Right renal pelvis (tissue), 4 donors: Measurements from ENCODE around the gene TBC1D5. TPM values are rescaled to one million over a fixed set of nuclear protein-coding genes. Genes with fewer than 3 reads are reported as not detected.
"Not testable (repeated sequence)": the region's sequence is repeated elsewhere in the genome, so short reads cannot be mapped to it uniquely, and the experiment has no call there.

Experiments
- DNase-seq, 4 donors: peaks; one replicate each; pipeline ENCODE4 v3.0.0-alpha.2; 2013; ENCODE audit warnings: low read depth in 4 of 4, low spot score in 3 of 4, missing footprints in 1 of 4
- polyA plus RNA-seq, 4 donors: library from polyadenylated mRNA; unstranded; fragments of 120-200 nt; gene quantifications; one replicate each; pipeline ENCODE4 v1.2.1, GENCODE V29; 2013; ENCODE audit not compliant: insufficient read length in 4 of 4

The TBC1D5 gene
- polyA plus RNA-seq, 4 donors, result 48.3 to 58.3 (median 55.9) TPM

GRCh38 chr3:17555525-17555924 lies 186.9 kb downstream of the TBC1D5 start:
- no peak for DNase-seq

GRCh38 chr3:17554078-17554477 lies 188.4 kb downstream of the TBC1D5 start:
- DNase-seq, result no peak

- no peak for DNase-seq
Measured at GRCh38 chr3:17553080-17553479, 189.4 kb downstream of the TBC1D5 start.

GRCh38 chr3:17552351-17552750 lies 190.1 kb downstream of the TBC1D5 start:
- DNase-seq, result no peak

GRCh38 chr3:17551895-17552294 lies 190.5 kb downstream of the TBC1D5 start:
- no peak for DNase-seq

GRCh38 chr3:17551333-17551732 lies 191.1 kb downstream of the TBC1D5 start:
- no peak for DNase-seq

- no peak for DNase-seq
Measured at GRCh38 chr3:17550624-17551023, 191.8 kb downstream of the TBC1D5 start.

- no peak for DNase-seq
Measured at GRCh38 chr3:17546500-17547255, 195.8 kb downstream of the TBC1D5 start.

- DNase-seq, result no peak
Measured at GRCh38 chr3:17544632-17545031, 197.8 kb downstream of the TBC1D5 start.

- DNase-seq, result no peak
Measured at GRCh38 chr3:17542591-17542990, 199.8 kb downstream of the TBC1D5 start.

- no peak for DNase-seq
Measured at GRCh38 chr3:17539436-17539835, 203.0 kb downstream of the TBC1D5 start.

GRCh38 chr3:17535274-17535673 lies 207.2 kb downstream of the TBC1D5 start:
- no peak for DNase-seq

GRCh38 chr3:17532446-17532845 lies 210.0 kb downstream of the TBC1D5 start:
- not testable (repeated sequence) for DNase-seq

- DNase-seq, result no peak
Measured at GRCh38 chr3:17529677-17530076, 212.8 kb downstream of the TBC1D5 start.

GRCh38 chr3:17518189-17519059 lies 224.0 kb downstream of the TBC1D5 start:
- DNase-seq, result no peak

- DNase-seq, result no peak
Measured at GRCh38 chr3:17515445-17516234, 226.8 kb downstream of the TBC1D5 start.

- DNase-seq, result no peak
Measured at GRCh38 chr3:17514597-17514996, 227.8 kb downstream of the TBC1D5 start.

GRCh38 chr3:17510265-17510664 lies 232.2 kb downstream of the TBC1D5 start:
- DNase-seq, result no peak

GRCh38 chr3:17508180-17508752 lies 234.2 kb downstream of the TBC1D5 start:
- no peak for DNase-seq

GRCh38 chr3:17507480-17507879 lies 235.0 kb downstream of the TBC1D5 start:
- no peak for DNase-seq

- DNase-seq, result no peak
Measured at GRCh38 chr3:17505856-17506255, 236.6 kb downstream of the TBC1D5 start.
